ENCODE data around the gene CCDC71. TPM values are rescaled to one million over a fixed set of nuclear protein-coding genes. Genes with fewer than 3 reads are reported as not detected.

The CCDC71 gene
- total and polyA plus RNA-seq, 9 of the 15 experiments (the other 6 are each of a cell fraction or from before 2014, with no cell fraction given), result 0.13 to 19.3 (median 14.3) TPM

GRCh38 chr3:49153349-49153912 is 12.7 kb downstream of the CCDC71 start (continued):
- TF ChIP-seq, protein P1, sequence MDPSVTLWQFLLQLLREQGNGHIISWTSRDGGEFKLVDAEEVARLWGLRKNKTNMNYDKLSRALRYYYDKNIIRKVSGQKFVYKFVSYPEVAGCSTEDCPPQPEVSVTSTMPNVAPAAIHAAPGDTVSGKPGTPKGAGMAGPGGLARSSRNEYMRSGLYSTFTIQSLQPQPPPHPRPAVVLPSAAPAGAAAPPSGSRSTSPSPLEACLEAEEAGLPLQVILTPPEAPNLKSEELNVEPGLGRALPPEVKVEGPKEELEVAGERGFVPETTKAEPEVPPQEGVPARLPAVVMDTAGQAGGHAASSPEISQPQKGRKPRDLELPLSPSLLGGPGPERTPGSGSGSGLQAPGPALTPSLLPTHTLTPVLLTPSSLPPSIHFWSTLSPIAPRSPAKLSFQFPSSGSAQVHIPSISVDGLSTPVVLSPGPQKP (CRISPR knock-in tag; IDR thresholded peaks at IDR 0.05), result no peak
- TF ChIP-seq PHB2 (IDR thresholded peaks at IDR 0.05; ENCODE audit: low read depth) (no peak), NR2C1 (IDR thresholded peaks at IDR 0.05) (peak; percentile 79), NR2C1 (tag; IDR thresholded peaks at IDR 0.05) (peak; percentile 80), CREM (IDR thresholded peaks at IDR 0.05; ENCODE audit: low read depth) (no peak), HES1 (IDR thresholded peaks at IDR 0.05; ENCODE audit: low read depth) (no peak)

DNA sequence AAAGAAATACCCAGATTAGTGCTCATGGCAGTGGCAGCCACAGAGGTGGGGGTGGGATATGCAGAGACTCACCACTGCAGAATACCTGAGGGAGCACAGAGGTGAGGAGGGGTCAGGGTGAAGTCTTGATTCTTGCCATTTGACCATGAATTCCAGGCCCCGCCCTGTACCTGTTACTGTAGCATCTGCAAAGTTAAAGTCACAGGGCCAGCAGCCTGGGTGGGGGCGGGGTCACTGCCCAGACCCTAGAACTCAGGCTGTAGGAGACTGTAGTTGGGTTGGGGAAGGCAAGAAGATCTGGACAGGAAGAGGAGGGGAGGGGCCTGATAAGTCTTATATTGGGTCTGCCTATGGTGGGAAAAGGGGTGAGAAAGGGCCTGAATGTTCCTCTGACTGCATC is 14.5 kb downstream of the CCDC71 start:
- Histone ChIP-seq H3K27ac (ENCODE audit: extremely low read depth, low read depth, low read length) (no peak overlapping the region), H3K79me2 (ENCODE audit: control insufficient read depth, insufficient read depth, low read length) (no peaks in the 10 kb centered on the region), H3K9me3 (replicated peaks; ENCODE audit: control insufficient read depth, insufficient read depth, low read depth, low read length) (no peaks in the 10 kb centered on the region), H3K4me3 (no peak overlapping the region), H3K9ac (ENCODE audit: insufficient read depth in 1 of 2, low read depth in 2 of 2, low read length in 2 of 2) (no peak overlapping the region), H3K9me1 (ENCODE audit: control insufficient read depth, insufficient read depth, low read length) (no peaks in the 10 kb centered on the region), H3K36me3 (ENCODE audit: control insufficient read depth, insufficient read depth, low read length) (no peaks in the 10 kb centered on the region), H4K20me1 (replicated peaks; ENCODE audit: control insufficient read depth, insufficient read depth, low read length) (no peaks in the 10 kb centered on the region), H2AFZ (ENCODE audit: low read depth, low read length) (no peak overlapping the region), H3K4me1 (replicated peaks in 1 of 2; ENCODE audit: control insufficient read depth in 2 of 2, insufficient read depth in 2 of 2, low read length in 2 of 2) (no peaks in the 10 kb centered on the region; a peak in 1 of 5 replicates), H3K27me3 (ENCODE audit: control insufficient read depth in 2 of 2, insufficient read depth in 2 of 2, low read length in 2 of 2) (no peaks in the 10 kb centered on the region), H3K4me2 (ENCODE audit: insufficient read depth, low read length) (no peak overlapping the region)
- DNase-seq (ENCODE audit: extremely low read depth in 1 of 4, low spot score in 3 of 4) (no peak), ATAC-seq (no peak), FAIRE-seq (no peak)
- intact Hi-C loops (cut with micrococcal nuclease) (no loop called here), in situ Hi-C loops (cut with MboI) (loop anchor here (25.0 kb wide), 1 partner anchor 286 kb away; the partner anchor contains the start of gene NICN1)
- BruUV-seq (replicated peaks), result no TSS peak
- ChIA-PET CTCF (ENCODE audit: low intra/inter-chr PET ratio) (no interaction called here), POLR2A (no interaction called here)
- TF ChIP-seq ZNF785 (CRISPR knock-in tag; IDR thresholded peaks at IDR 0.05) (no peak), KLF16 (IDR thresholded peaks at IDR 0.05) (no peak), EGR1 (conservative IDR thresholded peaks at IDR 0.05) (no peak), IRF1 (CRISPR knock-in tag; IDR thresholded peaks at IDR 0.05; ENCODE audit: borderline replicate concordance) (no peak)
- TF ChIP-seq, protein P2, sequence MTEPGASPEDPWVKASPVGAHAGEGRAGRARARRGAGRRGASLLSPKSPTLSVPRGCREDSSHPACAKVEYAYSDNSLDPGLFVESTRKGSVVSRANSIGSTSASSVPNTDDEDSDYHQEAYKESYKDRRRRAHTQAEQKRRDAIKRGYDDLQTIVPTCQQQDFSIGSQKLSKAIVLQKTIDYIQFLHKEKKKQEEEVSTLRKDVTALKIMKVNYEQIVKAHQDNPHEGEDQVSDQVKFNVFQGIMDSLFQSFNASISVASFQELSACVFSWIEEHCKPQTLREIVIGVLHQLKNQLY (CRISPR knock-in tag; conservative IDR thresholded peaks at IDR 0.05), result no peak
- 57% methylated on average over 1 of the region's 2 CpGs for WGBS (ENCODE audit: insufficient coverage, low coverage, missing lambda C conversion rate)
